ENCODE measurements around the gene LDLRAD4.
A peak's percentile ranks its signal among the peaks of the same experiment; 100 is the strongest.

LDLRAD4 gene

DNA sequence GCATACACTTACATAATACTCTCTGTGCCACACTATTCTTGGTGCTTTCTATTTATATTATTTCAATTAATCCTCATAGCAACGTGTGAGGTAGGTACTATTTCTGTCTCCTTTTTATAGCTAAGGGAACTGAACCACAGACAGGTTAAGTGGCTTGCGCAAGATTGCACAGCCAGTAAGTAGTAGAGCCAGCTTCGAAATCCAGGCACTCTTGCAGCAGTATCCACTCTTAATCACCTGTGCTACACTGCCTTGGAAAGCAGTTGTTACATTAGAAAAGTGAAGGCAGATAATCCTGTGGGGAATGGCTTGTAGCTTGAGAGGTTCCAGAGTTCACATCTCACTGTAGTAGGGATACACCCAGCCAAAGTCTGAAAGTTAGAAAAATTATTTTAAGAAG lies 198.3 kb downstream of the LDLRAD4 start:
- no peak for DNase-seq

DNA sequence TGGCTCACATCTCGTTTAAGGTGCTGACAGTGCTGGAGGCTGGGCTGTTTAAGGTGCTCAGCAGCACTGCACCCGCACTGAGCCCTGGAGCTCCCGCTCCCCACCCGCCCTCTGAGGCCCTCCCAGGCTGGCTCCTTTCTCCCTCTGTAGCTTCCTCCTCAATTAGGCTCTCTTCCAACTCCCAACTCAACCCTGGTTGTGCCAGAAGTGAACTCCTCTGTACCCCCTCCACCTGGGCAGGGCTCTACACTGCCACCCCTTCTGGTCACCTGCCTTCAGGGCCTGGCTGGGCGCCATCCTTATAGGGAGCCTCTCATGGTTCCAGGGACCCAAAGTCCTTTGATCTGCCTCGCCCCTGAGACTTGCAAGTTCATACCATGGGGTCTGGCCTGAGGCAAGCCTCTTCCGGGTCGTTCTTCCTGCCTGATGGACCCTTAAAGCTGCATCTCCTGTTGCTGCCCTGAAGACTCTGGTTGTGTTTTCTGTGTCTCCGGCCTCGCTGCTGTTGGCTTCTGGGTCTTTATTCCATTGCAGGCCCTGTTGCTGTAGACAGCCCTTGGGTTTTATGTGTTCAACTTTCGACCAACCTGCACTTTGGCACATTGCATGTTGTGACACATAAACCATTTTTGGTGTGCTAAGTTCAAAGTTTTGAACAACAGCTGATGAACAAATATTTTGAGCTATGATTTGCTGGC lies 199.6 kb downstream of the LDLRAD4 start:
- DNase-seq: no peak

DNA sequence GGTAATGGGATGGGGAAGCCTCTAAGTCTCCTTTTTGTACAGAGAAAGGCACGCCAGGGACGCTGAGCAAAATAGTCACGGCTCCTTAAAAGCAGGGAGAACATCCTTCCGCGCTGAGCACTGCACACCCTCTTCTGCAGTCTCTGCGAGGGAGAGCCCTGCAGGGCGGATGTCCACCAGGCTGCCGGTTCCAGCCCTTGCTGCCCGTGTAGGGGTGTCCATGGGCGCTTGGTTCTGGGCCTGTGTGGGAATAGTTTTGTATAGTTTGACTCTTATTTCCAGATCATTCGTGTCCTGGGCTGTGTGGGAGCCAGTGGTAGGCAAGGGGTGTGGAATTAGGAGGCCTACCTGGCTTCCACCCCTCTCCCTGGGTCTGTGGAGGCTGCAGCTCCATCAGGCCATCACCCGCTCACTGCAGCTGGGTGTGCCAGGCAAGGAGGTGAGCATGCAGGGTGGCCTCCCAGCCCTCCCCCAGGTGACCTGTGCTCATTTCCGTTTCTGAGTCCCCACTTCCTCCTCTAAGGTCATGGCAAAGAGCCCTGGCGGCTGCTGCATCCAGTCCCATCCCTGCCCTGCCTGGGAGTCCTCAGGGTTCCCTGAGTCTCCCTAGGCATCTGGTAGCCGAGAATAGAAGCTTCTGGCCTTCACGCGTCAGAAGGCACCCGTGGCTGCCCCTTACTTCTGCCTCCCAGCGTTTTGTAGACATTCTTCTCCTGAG lies 202.6 kb downstream of the LDLRAD4 start:
- no peak for DNase-seq

DNA sequence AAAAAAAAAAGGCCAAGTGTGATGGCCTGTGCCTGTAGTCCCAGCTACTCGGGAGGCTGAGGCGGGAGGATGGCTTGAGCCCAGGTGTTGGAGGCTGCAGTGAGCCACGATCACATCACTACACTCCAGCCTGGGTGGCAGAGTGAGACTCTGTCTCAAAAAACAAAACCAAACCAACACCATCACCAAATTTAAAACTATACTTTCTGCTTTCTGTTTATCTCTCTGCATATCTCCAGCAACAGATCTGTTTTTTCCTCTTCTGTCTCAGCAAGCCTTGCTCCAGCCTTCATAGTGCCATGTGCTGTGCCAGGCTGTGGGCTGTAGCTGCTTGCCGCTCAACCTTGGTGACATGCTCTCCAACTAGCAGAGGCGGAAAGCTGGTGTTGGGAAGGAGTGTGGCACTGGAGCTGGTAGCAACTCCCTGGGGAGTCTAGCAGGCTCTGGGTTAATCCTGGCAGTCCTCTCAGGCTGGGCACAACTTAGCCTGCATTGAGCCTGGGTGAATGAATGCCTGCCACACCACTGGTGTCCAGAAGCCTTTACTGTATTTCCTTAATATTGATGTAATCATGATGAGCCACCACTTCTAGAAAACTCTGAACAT lies 204.1 kb downstream of the LDLRAD4 start:
- no peak for DNase-seq

DNA sequence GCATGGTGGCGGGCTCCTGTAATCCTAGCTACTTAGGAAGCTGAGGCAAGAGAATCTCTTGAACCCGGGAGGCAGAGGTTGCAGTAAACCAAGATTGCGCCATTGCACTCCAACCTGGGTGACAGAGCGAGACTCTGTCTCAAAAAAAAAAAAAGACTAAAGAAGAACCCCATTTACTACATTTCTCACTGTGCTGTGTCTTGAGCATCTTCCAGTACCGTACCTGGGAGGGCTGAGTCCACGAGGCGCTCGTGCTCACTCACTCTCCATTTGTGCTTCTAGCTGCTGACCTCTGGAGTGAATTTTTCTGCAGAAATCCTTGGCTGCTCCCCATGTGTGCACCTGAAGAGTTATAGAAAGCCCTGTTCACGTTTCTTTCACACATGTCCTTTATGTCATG lies 204.8 kb downstream of the LDLRAD4 start:
- DNase-seq: no peak

DNA sequence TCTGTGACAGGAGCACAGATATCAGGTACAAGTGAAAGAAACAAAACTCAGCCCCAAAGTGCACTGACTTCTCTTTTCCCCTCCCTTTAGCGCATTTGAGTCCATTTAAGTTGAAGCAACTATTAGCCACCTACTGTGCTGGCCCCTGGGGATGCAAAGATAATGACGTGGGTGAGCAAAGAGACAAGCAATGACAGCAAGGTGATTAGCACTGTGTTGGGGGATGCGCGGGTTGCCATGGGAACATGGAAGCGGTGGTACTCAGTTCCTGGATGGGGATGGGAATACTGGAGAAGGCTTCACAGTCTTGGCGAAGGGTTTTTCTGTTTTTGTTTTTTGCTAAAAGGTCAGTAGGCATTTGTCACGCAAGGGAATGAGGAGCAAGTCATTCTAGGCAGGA lies 205.8 kb downstream of the LDLRAD4 start:
- no peak for DNase-seq

DNA sequence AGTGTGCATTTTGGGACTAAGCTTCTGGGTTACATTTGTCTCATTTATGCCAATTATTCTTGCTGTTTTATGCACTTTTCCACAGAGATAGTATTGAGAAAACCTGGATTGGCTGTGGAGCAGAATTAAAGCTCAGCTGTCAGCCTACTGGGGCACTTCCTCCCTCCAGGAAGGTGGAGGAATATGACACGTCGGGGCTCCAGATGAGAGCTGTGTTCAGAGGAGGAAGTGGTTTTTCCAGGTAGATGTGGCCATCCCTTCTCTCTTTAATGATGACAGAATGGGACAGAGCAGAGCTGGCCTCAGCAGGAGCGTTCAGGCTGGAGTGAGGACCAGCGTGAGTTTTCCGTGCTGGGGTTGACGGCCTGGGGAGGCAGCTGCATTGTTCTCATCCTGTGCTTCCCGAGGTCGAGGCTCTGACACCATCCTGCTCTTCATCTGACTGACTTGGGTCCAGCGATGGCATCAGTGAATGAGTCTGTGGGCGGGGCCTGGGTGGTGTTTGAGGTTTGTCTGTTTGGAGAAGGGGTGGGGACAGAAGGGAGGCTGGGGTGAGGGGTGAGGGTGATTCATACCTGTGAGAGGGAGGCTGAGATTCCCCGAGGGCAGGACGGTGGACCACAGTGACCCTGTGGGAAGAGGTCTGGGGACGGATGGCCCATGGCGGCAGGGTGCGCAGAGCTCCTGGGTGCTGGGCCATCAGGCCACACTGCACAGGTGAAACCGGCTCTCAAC lies 207.0 kb downstream of the LDLRAD4 start:
- no peak for DNase-seq

DNA sequence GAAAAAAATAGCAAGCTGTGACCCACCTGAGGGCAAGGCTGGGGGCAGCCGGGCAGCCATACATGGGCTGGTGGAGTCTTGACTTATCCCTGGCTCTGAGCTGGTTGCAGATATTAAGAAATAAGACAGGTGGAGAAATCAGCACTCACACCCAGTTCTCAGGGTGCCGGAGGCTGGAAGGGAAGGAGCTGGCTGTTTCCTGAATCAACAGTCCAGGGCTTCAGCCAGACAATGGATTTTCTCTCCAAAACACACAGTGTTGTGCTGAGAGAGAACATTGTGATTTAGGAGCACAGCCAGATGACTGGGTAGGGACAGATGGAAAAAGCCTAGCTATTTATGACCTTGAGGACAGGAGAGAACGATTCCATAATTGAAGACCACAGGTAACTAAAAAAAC lies 208.8 kb downstream of the LDLRAD4 start:
- no peak for DNase-seq

DNA sequence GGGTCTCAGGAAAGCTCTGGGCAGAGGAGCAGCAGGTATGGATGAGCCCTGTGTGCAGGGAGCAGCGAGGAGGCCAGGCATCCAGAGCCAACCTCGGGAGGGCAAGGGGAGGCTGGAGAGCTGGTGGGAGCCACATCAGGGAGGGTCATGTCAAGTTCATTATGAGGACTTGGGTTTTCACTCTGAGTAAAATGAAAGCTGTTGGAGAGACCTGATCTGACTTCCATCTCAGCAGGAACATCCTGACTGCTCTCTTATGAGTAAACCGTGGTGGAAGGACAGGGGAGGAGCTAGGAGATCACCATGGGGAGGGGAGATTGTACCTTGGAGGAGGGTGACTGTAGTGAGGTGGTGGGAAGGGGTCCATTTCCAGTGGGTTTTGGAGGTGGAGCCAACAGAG lies 209.8 kb downstream of the LDLRAD4 start:
- DNase-seq: no peak

DNA sequence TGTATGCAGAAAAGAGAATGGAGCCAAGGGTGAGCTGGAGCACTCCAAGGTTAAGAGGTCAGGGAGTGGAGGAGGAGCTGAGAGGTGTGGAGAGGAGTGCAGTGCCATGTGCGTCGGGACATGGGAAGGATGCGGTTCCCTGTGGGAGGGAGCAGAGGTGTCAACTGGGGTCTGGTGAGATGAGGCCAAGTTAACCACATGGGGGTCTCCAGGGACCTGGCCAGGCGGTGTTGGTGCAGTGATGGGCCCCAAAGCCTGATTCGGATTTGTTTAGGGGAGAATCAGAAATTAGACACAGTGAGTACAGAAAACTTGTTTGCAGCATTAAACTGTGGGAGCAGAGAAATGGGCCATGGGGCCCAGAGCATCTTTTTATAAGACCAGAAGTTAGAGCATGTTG lies 210.5 kb downstream of the LDLRAD4 start:
- DNase-seq: no peak

DNA sequence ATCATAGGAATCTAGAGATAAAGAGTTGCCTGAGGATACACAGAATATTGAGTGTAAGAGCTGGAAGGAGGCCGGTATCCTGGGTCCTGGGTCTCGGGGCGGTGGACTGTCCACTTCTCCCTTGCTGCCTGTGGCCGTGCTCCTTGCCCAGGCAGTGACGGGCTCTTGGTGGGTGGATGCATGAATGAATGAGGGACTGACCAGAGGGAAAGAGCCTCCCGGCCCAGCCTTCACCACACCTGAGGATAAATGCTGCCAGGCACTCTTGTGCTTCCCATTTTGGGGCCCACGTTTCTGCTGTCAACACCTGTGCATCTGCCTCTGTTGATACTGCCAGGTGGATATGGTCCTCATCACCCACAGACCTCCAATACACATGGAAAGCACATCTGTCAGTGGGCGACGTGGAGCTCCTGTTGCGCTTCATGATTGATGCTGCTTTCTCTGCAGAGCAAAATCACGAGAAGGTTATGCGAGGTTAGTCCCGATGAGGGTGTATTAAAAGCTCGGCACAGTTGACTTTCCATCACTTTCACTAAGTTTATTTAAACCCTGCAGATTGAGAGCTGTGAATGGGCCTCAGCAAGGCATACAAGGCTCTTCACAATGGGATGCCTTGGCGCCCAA lies 211.4 kb downstream of the LDLRAD4 start:
- DNase-seq: no peak

DNA sequence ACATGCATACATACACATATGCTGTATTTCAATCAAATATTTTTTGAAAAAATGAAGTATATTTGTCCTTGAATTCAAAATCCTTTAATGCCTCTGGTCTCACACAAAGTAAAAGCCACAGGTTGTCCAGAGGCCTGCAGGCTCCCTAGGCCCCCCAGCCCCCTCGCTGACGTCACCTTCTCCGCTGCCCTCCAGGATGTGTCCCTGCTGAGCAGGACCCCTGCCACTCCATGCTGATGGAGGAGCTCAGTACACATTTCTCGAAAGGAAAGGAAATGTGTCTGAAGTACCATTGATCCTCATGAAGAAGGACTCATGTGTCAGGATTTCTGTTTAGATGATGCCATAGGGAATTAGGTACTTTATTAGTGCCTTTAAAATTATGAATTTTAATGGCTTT lies 212.1 kb downstream of the LDLRAD4 start:
- DNase-seq: no peak

DNA sequence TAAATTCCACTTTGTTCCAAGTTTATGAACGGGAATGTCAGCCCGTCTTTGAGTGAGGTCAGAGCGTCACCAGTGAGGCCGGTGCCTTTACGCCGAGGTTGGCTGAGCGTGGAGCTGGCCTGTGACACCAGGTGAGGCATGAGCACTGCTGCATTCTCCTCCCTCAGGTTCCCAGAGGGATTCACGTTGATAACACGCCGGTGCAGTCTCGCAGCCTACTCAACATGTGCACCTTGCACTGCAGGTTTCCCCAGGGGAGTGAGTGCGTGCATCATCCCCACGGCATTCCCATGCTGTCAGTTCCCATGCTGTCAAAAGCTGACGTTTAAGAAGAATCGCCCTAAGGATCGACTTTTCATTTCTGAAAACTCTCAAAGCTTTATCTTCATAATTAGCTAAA lies 213.3 kb downstream of the LDLRAD4 start:
- DNase-seq: no peak

DNA sequence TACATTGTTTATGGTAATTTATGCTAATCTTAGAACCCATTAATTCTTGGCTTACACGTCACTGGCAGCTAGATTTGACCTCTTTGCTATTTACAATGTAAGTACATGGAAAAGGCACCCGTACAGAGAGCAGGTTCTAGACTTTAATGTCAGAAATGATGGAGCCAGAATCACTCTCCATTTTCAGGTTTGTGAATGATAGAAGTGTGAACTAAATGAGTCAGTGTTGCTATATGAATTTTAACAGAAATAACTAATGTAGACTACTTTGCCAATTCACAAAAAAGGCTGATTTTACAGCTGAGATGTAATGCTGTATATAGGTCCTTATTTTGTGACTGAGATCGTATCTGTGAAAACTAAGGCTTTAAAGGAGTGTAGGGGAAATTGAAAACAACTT lies 214.6 kb downstream of the LDLRAD4 start:
- no peak for DNase-seq

DNA sequence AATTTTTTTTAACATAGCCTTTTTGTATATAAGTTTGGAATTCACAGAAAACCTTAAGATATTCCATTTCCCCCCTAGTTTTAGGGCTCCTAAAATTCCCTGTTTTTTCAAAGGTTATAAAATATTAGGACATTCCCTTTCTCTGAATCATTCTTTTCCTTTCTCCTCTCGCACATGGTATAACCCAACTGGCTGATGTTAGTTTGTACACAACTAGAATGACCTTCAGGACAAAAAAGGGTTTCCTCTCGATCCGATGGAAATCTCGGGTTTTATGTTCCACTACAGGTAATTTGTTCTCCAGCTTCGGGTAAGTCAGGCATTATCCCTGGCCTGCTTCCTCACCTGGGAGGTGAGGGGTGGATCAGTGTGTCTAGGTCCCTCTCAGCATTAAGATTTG lies 215.1 kb downstream of the LDLRAD4 start:
- no peak for DNase-seq

DNA sequence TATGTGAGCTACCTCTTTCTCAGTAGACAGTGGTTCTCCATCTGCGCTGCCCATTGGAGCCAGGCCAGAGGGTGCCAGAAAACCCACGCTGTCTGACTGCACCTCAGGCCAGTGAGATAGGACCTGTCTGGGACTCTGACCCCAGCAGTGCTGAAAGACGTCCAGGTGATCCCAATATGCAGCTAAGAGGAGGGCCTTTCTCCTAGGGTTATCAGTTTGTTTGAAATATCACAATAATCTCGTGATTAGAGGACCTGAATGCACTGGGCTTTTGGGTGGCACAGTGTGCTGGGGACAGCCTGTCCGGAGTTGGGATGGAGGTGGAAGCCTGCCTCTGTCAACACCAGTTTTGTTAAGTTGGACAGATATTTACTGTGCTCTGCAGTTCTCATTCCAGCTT lies 216.3 kb downstream of the LDLRAD4 start:
- no peak for DNase-seq

DNA sequence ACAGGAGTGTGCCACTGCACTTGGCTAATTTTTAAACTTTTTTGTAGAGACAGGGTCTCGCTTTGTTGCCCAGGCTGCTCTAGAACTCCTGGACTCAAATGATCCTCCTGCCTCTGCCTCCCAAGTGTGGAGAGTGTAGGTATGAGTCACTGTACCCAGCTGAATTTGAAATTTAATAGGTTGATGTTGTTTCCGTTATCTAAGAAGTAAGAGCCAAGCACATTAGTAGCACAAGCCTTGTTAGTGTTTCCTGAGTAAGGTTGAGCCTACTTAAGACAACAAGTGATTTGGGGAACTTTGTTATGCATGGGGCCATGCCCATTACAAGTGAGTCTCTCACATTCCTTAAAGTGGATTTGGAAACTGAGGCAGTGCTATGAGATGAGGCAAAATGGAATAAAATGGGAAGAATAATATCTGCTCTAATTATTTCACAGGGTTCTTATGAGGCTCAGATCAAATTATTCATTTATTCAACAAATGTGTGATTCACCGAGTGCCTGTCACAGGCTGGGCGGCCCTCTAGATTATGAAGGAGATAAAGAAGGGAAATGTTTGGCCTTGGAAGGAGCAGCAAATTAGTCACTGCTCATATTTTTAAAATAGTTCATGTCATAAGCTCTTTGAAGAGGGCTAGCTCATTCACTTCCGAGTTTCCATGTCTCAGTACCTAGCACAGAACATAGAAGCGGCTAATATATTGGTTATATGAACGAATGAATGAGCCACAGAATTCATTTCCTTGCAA lies 217.2 kb downstream of the LDLRAD4 start:
- DNase-seq: no peak

DNA sequence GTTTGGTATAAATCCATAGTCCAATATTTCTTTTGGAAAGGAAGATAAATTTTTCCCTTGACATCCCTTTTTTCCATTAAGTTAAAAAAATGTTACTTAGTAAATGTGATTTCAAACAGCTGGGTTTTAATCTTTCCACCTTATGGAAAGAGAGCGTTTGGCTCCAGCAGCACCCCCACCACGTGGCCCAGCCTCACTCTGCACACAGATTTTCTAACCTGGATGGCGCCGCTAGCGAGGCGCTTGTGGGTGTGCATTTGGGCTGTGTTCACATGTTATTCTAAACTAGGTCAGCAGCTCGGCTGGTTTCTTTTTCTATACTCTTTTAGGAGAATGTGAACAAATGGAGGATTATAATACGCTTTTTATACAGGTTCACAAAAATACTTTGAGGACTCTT lies 218.0 kb downstream of the LDLRAD4 start:
- peak; percentile 31 for DNase-seq

DNA sequence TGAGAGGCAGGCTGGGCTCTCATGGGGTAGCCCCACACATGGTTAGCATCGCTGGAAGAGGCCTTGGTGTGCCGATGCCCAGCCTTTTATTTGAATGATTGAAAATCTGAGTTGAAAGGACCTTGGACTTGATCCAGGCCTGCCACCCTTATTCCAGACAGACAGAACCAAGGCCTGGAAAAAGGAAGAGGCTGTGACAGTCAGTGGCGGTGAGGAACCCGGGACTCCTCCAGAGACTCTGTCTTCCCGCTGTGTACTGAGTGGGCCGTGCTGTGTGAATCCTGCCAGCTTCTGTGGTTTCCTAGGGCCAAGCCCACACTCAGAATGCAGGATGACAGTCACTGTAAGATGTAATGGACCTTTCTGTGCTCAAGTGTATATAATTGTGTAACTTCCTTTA lies 218.5 kb downstream of the LDLRAD4 start:
- DNase-seq: no peak

DNA sequence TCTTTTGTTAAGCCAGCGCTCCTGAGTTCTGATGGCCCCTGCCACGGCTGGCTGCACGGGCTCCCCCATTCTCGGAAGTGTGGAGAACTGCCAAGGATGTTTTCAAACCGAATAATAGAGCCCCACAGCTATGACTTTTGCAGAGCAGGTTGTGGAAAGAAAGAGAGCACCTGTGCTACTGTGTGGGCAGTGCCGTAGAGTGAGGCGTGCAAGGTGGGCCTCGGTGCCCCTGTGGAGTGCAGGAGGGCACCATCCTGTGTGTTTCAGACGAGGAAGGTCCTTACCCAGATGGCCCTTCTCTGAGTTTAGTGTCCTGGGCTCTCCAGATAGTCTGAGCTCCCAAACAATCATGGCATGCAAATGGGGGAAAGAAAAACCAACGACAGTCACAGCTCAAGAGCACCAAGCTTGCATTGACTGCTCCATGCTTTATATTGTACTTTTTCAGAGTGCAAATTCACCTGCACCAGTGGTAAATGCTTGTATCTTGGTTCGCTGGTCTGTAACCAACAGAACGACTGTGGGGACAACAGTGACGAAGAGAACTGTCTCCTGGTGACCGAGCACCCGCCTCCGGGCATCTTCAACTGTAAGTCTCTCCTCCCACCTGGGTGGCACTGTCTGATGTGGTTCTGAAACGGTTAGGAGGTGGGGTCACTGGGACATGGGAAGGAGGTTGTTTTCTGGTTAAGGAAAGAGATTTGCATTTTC lies 219.4 kb downstream of the LDLRAD4 start:
- peak; percentile 65 for DNase-seq

DNA sequence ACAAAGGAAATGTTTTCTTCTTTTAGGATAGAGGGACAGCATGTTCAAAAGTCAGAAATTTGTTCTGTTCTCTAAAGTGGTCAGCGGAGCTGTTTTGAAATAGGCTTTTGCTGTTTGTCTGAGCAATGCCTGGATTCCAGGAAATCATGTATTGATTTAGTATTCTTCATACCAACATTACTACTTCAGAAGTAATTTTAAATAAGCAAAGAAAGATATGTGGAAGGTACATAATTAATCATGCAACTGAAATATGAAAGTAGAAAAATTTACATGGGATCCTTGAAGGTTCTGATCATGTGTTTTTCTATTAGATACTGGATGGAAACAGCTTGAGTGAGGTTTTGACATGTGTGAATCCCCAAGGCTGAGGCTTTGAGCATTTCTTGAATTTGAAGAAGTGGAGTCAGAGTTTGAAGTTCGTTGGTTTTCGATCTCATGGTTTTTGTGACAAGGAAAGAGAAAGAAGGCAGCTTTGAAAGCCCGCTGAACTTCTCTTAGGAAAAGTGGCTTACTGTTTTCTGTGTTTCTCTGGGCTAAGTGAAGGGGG lies 220.0 kb downstream of the LDLRAD4 start:
- DNase-seq: no peak

DNA sequence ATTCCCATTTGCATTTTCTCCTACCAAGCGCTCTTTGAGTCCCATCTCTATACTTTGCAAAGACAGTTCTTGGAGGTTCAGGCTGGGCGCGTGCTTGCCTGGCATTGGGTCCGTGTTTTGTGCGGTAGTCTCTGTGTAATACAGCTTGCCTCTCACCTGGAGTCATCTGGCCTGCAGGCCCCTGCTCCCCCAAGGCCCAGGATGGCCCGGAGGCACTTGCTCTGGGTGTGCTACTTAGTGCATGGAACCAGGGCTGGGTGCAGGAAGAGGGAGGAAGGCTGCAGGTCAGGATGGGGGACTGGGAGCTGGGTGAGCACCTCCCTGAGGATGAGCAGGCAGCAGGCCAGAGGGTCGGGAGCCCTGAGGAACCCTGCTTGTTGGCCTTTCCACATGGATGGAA lies 220.9 kb downstream of the LDLRAD4 start:
- no peak for DNase-seq

All from stimulated activated CD4-positive, alpha-beta T cell treated with anti-CD3 and anti-CD28 coated beads, Interleukin-1b, Interleukin-23, amount 100 ng/mL, for 48 hours (primary cell).